ENCODE results near the gene SH3BP4. TPM values are rescaled to one million over a fixed set of nuclear protein-coding genes. Genes with fewer than 3 reads are reported as not detected.

The SH3BP4 gene
- total RNA-seq, 4 donors from 2014 or later, result 11.0 to 22.9 (median 18.7) TPM

DNA sequence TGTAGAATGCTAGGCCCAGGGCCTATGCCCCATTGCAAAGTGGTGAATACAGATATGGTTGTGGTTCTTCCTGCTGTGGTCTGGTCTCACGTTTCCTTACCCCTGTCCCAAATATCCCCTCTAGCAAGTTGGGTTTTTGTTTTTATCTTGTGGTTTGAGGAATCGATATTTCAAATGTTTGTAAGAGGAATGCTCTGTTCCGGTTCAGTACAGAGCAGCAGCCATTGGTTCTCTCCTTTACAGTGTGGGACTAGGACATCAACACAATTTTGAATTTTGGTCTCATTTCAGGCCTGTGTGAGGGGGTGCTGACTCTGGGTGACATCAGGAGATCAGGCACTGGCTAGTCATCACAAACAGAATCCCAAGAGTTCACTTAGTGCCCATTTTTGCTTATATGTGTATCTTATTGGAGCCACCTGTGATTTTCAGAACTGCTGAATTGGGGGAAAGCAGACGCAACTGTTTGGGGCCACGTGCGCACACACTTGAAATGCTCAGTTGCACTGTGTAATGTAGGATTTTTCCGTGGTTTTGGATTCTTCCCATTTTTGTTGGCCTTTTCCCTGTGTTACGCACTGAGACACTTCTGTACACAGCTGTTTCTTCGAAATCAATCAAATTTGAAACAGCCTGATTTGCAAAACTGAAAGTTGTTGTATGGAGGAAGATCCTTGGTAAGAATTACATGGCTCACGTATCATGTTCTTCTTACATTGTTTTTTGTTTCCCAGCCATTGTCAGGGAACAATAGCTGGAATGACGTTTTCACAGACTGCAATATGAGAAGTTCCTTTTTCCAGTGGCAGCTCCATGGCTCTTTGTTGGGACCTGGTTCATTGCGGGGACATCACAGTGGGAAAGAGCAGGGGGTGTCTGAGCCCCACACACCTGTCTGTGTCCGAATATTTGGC is 8.6 kb downstream of the SH3BP4 start:
- no peak for TF ChIP-seq POLR2A (IDR thresholded peaks at IDR 0.05)
- TF ChIP-seq, protein P1, sequence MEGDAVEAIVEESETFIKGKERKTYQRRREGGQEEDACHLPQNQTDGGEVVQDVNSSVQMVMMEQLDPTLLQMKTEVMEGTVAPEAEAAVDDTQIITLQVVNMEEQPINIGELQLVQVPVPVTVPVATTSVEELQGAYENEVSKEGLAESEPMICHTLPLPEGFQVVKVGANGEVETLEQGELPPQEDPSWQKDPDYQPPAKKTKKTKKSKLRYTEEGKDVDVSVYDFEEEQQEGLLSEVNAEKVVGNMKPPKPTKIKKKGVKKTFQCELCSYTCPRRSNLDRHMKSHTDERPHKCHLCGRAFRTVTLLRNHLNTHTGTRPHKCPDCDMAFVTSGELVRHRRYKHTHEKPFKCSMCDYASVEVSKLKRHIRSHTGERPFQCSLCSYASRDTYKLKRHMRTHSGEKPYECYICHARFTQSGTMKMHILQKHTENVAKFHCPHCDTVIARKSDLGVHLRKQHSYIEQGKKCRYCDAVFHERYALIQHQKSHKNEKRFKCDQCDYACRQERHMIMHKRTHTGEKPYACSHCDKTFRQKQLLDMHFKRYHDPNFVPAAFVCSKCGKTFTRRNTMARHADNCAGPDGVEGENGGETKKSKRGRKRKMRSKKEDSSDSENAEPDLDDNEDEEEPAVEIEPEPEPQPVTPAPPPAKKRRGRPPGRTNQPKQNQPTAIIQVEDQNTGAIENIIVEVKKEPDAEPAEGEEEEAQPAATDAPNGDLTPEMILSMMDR (IDR thresholded peaks at IDR 0.05), result no peak
- Histone ChIP-seq H3K4me3 (no peak overlapping the region), H3K9me3 (no peaks in the 10 kb centered on the region), H3K27ac (peak overlapping the region in 1 of 4 donors; percentile 27), H3K4me1 (peaks cover 0 to 36% (median 11%) of the 10 kb centered on the region in 3 donors), H3K27me3 (no peaks in the 10 kb centered on the region), H3K36me3 (no peaks in the 10 kb centered on the region)
- WGBS, 2 donors, result 74 to 77% methylated on average over 12 of the region's 13 CpGs
- DNase-seq, result no peak
- intact Hi-C loops (cut with DNase I), result no loop called here

DNA sequence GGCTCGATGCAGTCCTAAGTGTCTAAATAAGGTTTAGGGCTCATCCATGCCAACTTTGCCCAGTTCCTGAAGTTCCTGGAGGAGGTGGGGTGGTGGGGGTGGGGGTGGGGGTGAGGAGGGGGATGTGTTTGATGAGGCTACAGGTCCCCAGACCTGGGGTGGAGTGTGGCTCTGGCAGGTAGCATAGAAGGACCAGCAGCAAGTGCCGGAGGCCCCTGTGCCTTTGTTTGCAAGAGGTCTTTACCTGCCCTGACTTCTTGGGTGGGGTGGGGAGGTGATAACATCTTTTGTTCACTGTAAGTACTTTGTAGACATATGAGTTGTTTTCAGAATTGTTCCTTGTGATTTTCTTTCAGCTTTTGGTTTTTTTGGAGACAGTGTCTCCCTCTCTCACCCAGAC is 10.0 kb downstream of the SH3BP4 start:
- intact Hi-C loops (cut with DNase I), result no loop called here

DNA sequence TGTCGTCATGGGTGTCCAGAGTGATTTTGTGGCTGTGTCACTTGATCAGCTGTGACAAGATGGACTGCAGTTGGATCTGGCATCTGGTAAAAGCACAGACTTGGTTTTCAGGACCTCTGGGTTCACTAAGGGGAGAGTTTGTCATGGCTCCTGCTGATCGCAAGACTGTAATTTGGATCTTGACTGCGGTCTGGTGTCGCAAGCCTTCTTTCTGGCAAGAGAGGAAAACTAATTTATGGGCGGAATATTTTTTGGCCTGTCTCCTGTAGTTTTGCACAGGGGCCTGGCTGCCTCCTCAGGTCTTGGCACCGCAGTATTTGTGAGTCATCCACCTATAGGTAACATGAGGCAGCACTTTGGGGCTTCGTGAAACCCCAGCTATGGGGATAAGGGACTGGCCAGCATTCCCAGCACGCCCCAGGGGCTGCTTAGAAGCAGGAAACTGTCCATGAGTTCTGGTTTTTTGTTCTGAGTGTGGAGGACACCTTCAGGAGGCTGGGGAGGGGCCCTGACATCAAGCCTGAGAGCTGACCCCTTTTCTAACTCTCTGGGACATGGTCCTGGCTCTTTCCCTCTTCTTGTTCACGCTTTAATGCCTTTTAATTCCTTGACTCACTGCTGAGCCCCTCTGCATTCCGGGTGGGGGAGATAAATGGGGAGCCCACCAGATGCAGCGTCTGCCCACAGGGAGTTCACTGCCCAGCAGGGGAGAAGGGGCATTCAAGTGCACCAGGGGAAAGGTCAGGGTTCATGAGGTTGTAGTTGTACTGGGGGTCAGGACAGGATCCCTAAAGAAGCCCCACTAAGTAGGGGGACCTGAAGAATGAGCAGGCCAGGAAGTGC is 12.2 kb downstream of the SH3BP4 start:
- no peaks in the 10 kb centered on the region for H3K36me3 ChIP-seq
- no peak for DNase-seq

More for the DNA sequence above, 10.0 kb downstream of the SH3BP4 start:
- TF ChIP-seq POLR2A (IDR thresholded peaks at IDR 0.05), result no peak
- TF ChIP-seq, protein P1 (IDR thresholded peaks at IDR 0.05), result no peak
- H3K36me3 ChIP-seq, result no peaks in the 10 kb centered on the region
- no peak overlapping the region for H3K27ac ChIP-seq
- H3K4me3 ChIP-seq, result no peak overlapping the region
- DNase-seq, result no peak
- 83 to 100% methylated on average over 1 of the region's 2 CpGs for WGBS, 2 donors
- no peaks in the 10 kb centered on the region for H3K27me3 ChIP-seq
- peaks cover 0 to 33% (median 9%) of the 10 kb centered on the region in 3 donors for H3K4me1 ChIP-seq
- no peaks in the 10 kb centered on the region for H3K9me3 ChIP-seq

DNA sequence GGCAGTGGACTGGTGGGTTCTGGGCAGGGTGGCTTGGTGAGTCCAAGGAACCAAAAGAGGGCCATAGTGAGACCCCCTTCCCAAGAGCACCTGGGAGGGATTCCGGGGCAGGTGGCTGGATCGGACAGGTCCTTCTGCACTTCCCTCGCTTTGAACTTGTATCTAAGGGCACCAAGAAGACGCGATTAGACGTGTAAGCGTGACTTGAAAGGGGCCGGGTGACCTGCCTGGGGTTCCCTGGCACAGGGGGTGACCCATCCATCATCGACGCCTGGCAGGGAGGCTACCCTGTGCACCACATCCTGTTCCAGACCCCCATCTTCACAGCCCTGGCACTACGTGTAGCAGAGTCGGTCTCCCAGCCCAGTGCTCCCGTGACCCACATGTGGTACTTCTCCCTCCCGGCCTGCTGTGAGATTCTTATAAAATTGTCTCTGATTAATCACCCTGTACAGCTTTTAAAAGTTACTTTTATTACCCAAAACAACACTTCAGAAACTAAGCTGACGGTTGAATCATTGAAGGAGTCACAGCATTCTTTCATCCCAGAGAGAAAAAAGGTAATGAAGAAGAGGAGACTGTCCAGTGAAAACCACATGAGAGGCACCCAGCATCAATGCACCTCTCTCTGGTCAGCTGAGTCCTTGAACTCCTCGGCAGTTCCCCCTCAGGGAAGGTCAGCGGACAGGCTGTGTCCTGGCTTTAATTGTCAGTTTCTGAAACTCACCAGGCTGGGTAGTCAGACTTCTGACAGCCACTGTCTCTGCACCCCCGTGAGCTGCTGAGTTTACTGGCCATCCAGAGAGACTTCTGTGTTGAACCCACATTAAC is 13.0 kb downstream of the SH3BP4 start:
- intact Hi-C loops (cut with DNase I), result no loop called here
- WGBS, 2 donors, result 66 to 75% methylated on average over 15 to 17 of the region's 18 CpGs
- Histone ChIP-seq H3K4me3 (no peak overlapping the region), H3K4me1 (peaks cover 0 to 33% (median 14%) of the 10 kb centered on the region in 3 donors), H3K36me3 (no peaks in the 10 kb centered on the region), H3K27ac (no peak overlapping the region), H3K9me3 (no peaks in the 10 kb centered on the region), H3K27me3 (peaks cover 0 to 6% (median 0%) of the 10 kb centered on the region in 4 donors)
- TF ChIP-seq, protein P1 (IDR thresholded peaks at IDR 0.05), result no peak
- TF ChIP-seq POLR2A (IDR thresholded peaks at IDR 0.05), result no peak
- DNase-seq, result no peak

More for the DNA sequence above, 12.2 kb downstream of the SH3BP4 start:
- peaks cover 0 to 24% (median 5%) of the 10 kb centered on the region in 3 donors for H3K4me1 ChIP-seq
- no peak overlapping the region for H3K4me3 ChIP-seq
- intact Hi-C loops (cut with DNase I), result no loop called here
- no peaks in the 10 kb centered on the region for H3K9me3 ChIP-seq
- H3K27ac ChIP-seq, result peak overlapping the region in 3 of 4 donors; percentile 21 to 48 (median 22)
- TF ChIP-seq, protein P1 (IDR thresholded peaks at IDR 0.05), result no peak
- TF ChIP-seq POLR2A (IDR thresholded peaks at IDR 0.05), result no peak
- WGBS, 2 donors, result 55 to 62% methylated on average over 8 to 9 of the region's 11 CpGs
- peaks cover 0 to 6% (median 0%) of the 10 kb centered on the region in 4 donors for H3K27me3 ChIP-seq

All from esophagus squamous epithelium (tissue), 5 donors.